AG04449 (cell line): ENCODE results near the gene GMDS.
A peak's percentile ranks its signal among the peaks of the same experiment; 100 is the strongest.

Experiments
- CTCF ChIA-PET: fragments of 350-600 bp; formaldehyde crosslinking; extraction: SDS; loops from one replicate; lab custom pipeline; 2021; ENCODE audit warnings: antibody characterized with exemption; lab: Yijun Ruan, JAX
- POLR2A ChIA-PET: fragments of 400-600, 350-600 bp; formaldehyde crosslinking; extraction: SDS; loops from one replicate; lab custom pipeline; 2020; ENCODE audit warnings: antibody characterized with exemption, inconsistent platforms; lab: Yijun Ruan, JAX
- DNase-seq: peaks from one replicate; pipeline ENCODE4 v3.0.0-alpha.2; 2010; ENCODE audit warnings: low read depth, low spot score
- H3K4me3 ChIP-seq: 2 replicates; pipeline ENCODE4 v1.5.1; 2011; ENCODE audit warnings: low read depth, mild to moderate bottlenecking, control low read depth, low read length
- CTCF ChIP-seq: IDR thresholded peaks from one replicate; pipeline ENCODE4 v1.5.1; 2011; ENCODE audit warnings: mild to moderate bottlenecking, moderate library complexity, low read length, control low read depth, inconsistent platforms; ENCODE audit not compliant: insufficient read depth; ENCODE audit errors: missing control alignments

The GMDS gene

GRCh38 chr6:1930356-1930755 lies 315.0 kb downstream of the GMDS start:
- ChIA-PET POLR2A (interaction anchor here (0.7 kb wide), 1 partner anchor 108 kb away, joined by 3 read pairs; no protein-coding TSS in a partner anchor), CTCF (no interaction called here)
- H3K4me3 ChIP-seq, result no peak overlapping the region
- no peak for DNase-seq
- TF ChIP-seq CTCF, result no peak

GRCh38 chr6:1929931-1930330 lies 315.5 kb downstream of the GMDS start:
- ChIA-PET CTCF (no interaction called here), POLR2A (no interaction called here)
- no peak overlapping the region for H3K4me3 ChIP-seq
- no peak for DNase-seq
- TF ChIP-seq CTCF, result no peak

- CTCF ChIA-PET, result no interaction called here
- no peak overlapping the region for H3K4me3 ChIP-seq
- DNase-seq, result no peak
- POLR2A ChIA-PET, result no interaction called here
- no peak for TF ChIP-seq CTCF
These were observed 319.5 kb downstream of the GMDS start for GRCh38 chr6:1925743-1926430.

GRCh38 chr6:1923449-1923848 lies 322.0 kb downstream of the GMDS start:
- ChIA-PET POLR2A (no interaction called here), CTCF (no interaction called here)
- TF ChIP-seq CTCF, result no peak
- no peak overlapping the region for H3K4me3 ChIP-seq
- no peak for DNase-seq

GRCh38 chr6:1917626-1918371 lies 327.6 kb downstream of the GMDS start:
- ChIA-PET CTCF (interaction anchor here (0.9 kb wide), 1 partner anchor 531 kb away, joined by 3 read pairs; no protein-coding TSS in a partner anchor), POLR2A (no interaction called here)
- TF ChIP-seq CTCF, result no peak
- H3K4me3 ChIP-seq, result no peak overlapping the region
- DNase-seq, result peak; percentile 45

GRCh38 chr6:1916334-1917070 lies 328.9 kb downstream of the GMDS start:
- ChIA-PET POLR2A (no interaction called here), CTCF (no interaction called here)
- DNase-seq, result peak; percentile 59
- no peak overlapping the region for H3K4me3 ChIP-seq
- no peak for TF ChIP-seq CTCF
